HK-2 (cell line): ENCODE results near the gene NCBP2L.

Source experiments
- DNase-seq: peaks from one replicate; pipeline ENCODE4 v3.0.0-alpha.2; 2018; ENCODE audit not compliant: unreplicated experiment

Gene NCBP2L

GRCh38 chrX:107752714-107753113, 24.8 kb upstream of the NCBP2L start:
- no peak for DNase-seq

- DNase-seq = no peak
These were observed 24.3 kb upstream of the NCBP2L start for GRCh38 chrX:107753187-107753586.

- DNase-seq = no peak
These were observed 21.8 kb upstream of the NCBP2L start for GRCh38 chrX:107755721-107756120.

- DNase-seq = no peak
These were observed 19.2 kb upstream of the NCBP2L start for GRCh38 chrX:107758231-107758766.

DNA sequence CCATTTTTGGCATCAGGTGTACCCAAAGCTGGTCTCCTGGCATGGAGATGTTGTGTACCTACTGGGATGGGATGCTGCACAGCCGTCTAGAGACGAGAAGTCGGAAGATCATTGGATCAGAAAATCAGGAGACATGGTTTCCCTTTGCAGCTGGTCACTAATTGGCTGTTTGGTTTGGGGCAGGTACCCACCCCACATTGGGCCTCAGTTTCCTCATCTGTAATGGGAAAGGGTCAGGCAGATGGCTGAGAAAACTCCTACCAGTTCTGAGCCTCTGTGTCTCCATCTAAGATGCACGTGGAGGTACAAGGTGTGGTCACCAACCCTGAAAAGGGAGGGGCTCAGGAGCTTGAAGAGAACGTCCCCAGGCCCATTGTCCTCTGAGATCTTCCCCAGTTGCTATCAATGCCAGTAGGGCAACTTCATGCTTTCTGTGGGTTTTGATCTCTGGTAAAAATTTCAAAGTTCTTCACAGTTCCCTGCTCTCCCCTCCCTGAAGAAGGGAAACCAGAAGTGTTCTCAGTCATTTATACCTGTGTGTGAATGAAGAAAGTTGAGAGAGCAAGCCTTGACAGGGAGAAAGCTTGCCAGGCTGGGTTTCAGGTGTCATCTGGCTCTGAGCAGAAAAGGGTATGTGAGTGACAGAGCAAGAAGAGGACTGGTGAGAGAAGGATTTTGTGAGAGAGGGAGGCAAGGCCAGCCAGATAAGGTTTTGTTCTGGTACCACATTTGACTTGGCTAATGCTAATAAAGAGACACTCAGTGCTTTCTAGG, 17.0 kb upstream of the NCBP2L start:
- no peak for DNase-seq

DNA sequence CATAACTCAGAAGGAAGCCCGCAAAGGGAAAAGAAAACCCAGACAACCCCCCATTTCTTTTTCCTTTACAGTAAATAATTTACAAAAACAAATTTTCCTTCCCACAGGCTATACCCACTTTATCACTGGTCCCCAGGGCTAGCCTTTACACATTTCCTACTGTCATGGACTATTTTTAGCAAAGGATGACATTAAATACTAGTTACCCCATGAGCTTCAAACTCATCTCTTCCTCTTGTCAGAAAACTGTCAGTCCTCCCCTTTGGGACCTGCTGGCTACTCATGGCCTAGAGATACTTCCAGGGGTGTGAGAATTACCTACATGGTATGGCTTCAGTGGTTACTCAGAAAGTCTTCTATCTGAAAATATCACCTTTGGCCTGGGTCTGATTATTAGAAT, 13.9 kb upstream of the NCBP2L start:
- no peak for DNase-seq

DNA sequence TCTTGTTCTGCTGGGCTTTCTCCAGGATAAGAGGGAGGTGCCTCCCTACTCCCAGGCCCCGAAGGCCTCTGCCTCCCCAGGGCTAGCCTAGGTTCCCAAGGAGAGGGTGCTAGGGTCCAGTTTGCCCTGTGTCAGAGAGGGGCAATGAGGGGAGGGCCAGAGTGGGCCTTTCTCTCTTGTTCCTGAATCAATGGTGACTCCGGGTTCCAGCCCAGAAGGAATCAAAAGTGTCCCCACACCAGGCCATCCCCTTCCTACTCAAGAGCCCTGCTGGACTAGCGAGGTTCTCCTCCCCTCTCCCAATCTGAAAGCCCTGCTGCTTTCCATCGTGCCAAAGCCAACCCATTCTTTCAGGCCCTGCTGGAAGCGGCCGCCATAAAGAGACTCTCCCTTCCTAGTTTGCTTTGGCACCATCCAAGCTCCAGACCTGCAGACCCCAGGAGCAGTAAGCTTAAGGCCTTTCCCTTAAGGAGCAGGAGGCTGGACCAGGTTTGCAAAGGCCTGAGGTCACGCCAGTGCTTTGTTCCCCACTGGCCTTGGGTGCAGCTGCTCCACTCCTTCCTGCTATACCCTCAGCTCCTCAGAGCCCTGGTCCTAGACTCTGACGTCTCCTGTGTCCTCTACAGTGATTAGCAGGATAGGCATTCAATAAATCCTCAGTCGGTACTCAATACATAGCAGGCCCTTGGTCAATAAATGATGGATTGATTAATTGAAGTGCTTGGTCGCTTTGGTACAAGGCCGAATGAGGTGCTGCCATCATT, 12.5 kb upstream of the NCBP2L start:
- no peak for DNase-seq

DNA sequence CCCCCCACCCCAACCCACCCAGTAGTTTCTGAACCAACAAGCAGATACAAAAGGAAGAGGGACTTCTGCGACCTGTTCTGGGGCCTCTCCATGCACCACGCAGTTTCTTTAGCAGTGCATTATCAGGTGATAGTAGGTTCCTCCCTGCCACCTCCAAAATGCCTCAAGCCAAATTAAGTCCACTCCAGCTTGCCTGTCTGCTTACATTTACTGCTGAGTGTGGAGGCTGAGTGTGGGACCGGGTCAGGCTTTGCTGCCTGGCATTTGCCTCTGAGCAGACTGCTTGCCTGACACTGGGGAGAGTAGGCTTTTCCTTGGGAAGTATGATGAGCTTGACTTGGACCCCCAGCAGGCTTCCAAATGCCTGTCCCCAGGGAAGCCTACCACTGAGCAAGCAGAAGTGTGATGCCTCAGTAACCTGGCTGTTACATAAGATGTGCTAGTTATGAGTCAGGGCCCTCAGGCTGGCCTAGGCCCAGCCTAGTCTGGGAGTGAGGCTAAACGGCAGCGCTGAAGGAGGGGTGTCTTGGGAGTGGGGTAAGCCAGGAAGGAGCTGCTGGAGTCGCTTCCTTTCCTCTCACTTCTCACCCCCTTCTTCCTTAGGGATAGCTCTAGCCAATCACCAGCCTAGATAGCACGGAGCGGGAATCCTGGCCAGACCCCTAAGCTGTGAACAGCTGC, 10.9 kb upstream of the NCBP2L start:
- peak; percentile 47 for DNase-seq

DNA sequence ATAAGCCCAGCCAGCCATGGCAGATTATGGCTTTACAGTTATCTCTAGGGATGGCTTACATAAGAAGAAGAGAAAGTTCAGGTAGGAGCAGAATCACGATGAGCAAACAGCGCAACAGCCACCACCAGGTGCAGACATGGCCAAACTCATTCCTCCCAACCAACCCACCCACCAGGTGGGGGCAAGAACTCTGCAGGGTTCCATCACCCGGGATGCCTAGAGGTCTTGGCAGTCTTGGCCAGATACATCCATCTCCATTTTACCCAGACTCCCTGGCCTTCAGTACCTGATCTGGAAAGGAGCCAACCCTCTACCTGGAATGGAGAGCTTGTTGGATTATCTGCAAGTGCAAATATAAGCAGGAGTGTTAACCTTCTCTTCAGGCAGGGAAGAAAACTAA, 9.5 kb upstream of the NCBP2L start:
- no peak for DNase-seq

- no peak for DNase-seq
These were observed 7.8 kb upstream of the NCBP2L start for GRCh38 chrX:107769581-107770317.

- no peak for DNase-seq
These were observed 4.3 kb upstream of the NCBP2L start for GRCh38 chrX:107773206-107773605.

DNA sequence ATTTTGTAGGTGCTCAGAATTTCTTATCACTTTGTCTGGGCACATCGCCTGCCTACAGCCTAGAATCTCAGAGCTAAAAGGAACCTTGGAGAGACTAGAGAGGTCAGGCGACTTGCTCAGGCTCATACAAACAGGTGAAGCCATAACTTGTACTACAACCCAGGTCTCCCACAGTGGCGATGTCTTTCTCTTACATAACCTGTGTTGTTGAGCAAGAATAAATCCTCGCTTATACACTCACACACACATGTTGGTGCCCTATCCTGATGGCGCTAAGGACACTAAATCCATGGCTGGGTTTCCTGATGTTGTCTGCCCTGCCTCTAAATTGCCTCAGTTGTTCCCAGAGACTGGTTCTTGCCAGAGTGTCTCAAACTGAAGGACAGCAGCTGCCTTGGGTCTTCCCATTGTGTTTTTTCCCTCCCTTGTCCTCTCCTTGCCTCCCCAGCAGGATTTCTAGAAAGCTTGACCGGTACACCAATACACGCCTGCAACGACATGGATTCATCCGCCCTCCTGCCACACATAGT, 3.6 kb upstream of the NCBP2L start:
- no peak for DNase-seq

- DNase-seq = no peak
These were observed 2.4 kb upstream of the NCBP2L start for GRCh38 chrX:107775000-107775733.

- peak; percentile 86 for DNase-seq
These were observed 1.6 kb upstream of the NCBP2L start, which contains the start of gene TSC22D3 for GRCh38 chrX:107775734-107776511. Gene TSC22D3 (minus strand): TSS chrX:107775787. CDS start chrX:107775419, 368 bp downstream.

- peak; percentile 74 for DNase-seq
These were observed 641 bp upstream of the NCBP2L start for GRCh38 chrX:107776649-107777535.

DNA sequence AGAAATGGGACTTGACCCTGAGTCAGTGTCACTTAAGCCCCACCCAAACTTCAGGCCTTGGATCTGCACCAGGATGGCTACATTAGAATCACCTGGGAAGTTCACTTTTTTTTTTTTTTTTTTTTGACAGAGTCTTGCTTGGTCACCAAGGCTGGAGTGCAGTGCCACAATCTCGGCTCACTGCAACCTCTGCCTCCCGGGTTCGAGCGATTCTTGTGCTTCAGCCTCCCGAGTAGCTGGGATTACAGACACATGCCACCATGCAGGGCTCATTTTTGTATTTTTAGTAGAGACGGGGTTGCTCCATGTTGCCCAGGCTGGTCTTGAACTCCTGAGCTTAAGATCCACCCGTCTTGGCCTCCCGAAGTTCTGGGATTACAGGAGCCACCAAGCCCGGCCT, 3.0 kb downstream of the NCBP2L start:
- DNase-seq = no peak

- DNase-seq = no peak
These were observed 10.3 kb downstream of the NCBP2L start for GRCh38 chrX:107787827-107788226.

DNA sequence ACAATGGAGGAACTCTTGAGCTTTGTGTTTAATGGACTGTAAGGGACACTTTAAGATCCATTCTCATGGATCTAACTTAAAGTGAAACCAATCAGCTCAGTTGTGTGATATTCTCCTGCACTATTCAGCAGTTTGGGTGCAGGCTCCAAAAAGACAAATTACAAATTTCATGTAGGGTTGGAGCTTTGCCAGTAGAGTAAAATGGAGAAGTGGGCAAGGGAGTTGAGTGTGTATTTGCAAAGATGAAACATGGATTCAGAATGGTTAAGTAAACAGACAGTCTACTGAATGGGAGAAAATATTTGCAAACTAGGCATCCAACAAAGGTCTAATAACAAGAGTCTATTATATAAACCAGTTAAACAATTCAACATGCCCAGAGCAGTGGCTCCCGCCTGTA, 26.9 kb downstream of the NCBP2L start:
- no peak for DNase-seq

GRCh38 chrX:107805179-107805578, 27.6 kb downstream of the NCBP2L start:
- DNase-seq = no peak
